K562 (cell line): ENCODE data around the gene MLYCD.

Experiments used
- CREB1 ChIP-seq, 2 experiments: sonication (generic) in 1 of 2; formaldehyde crosslinking in 1 of 2; IDR thresholded peaks; 2 replicates each; pipeline versions ENCODE4 v1.6.1 to v1.8.0; 2012 to 2022; ENCODE audit warnings: inconsistent platforms in 1 of 2, mild to moderate bottlenecking in 1 of 2, missing genetic modification reagents in 1 of 2, moderate library complexity in 1 of 2
- CXXC5 ChIP-seq: fragments of 250-450 bp; sonication (Bioruptor Pico); IDR thresholded peaks from 2 replicates; pipeline ENCODE4 v1.8.0; 2022; ENCODE audit warnings: inconsistent platforms, mild to moderate bottlenecking, moderate library complexity
- EP300 ChIP-seq: IDR thresholded peaks from 2 replicates; pipeline ENCODE4 v1.6.1; 2012; ENCODE audit warnings: low read length, improper control_type of control experiment
- EZH2 ChIP-seq: IDR thresholded peaks from 2 replicates; pipeline ENCODE4 v1.6.1; 2012; ENCODE audit warnings: low read depth, mild to moderate bottlenecking, inconsistent platforms, low read length, borderline replicate concordance
- FOXA3 ChIP-seq, 2 experiments: fragments of 450-650 bp in 1 of 2; sonication (generic) in 1 of 2; formaldehyde crosslinking; IDR thresholded peaks in 1 of 2; conservative IDR thresholded peaks in 1 of 2; 2 replicates each; pipeline versions ENCODE4 v1.4.0 to v1.8.0; 2020 to 2022; ENCODE audit warnings: mild to moderate bottlenecking in 2 of 2, missing genetic modification reagents in 1 of 2
- MTF1 ChIP-seq: fragments of 250-450 bp; sonication (Bioruptor Pico); IDR thresholded peaks from 2 replicates; pipeline ENCODE4 v1.9.0; 2021; ENCODE audit warnings: moderate library complexity, mild to moderate bottlenecking, inconsistent platforms, borderline replicate concordance
- SREBF1 ChIP-seq: fragments of 150-350 bp; IDR thresholded peaks from 2 replicates; pipeline ENCODE4 v1.6.1; 2014; ENCODE audit warnings: antibody characterized with exemption, low read depth, low read length, borderline replicate concordance
- STAT6 ChIP-seq: sonication (generic); formaldehyde crosslinking; IDR thresholded peaks from 2 replicates; pipeline ENCODE4 v1.8.1; 2023; ENCODE audit warnings: mild to moderate bottlenecking, missing genetic modification reagents
- ZC3H11A ChIP-seq: IDR thresholded peaks from 2 replicates; pipeline ENCODE4 v1.6.1; 2012; ENCODE audit warnings: low read depth, low read length, improper control_type of control experiment
- ZNF41 ChIP-seq: fragments of 250-450 bp; sonication (Bioruptor Pico); conservative IDR thresholded peaks from 2 replicates; pipeline ENCODE4 v1.4.0; 2020; ENCODE audit warnings: mild to moderate bottlenecking

GRCh38 chr16:83906683-83907082 lies 7.8 kb downstream of the MLYCD start:
- TF ChIP-seq EZH2 (no peak), FOXA3 (CRISPR knock-in tag; conservative IDR thresholded peaks at IDR 0.05 in 1 of 2, IDR thresholded peaks at IDR 0.05 in 1 of 2) (no peak), STAT6 (CRISPR knock-in tag) (no peak), EP300 (no peak), MTF1 (CRISPR knock-in tag) (no peak), CREB1 (IDR thresholded peaks at IDR 0.05) (no peak), CREB1 (CRISPR knock-in tag; IDR thresholded peaks at IDR 0.05) (no peak), ZC3H11A (no peak), SREBF1 (no peak), CXXC5 (no peak), ZNF41 (CRISPR knock-in tag) (no peak)
